Stimulated activated CD4-positive, alpha-beta T cell treated with anti-CD3 and anti-CD28 coated beads, Interleukin-12 subunit alpha, Interleukin-12 subunit beta, amount 100 ng/mL, for 48 hours (primary cell): ENCODE results near the gene COLQ.

Experiments used
- DNase-seq, 3 donors: peaks; one replicate each; pipeline ENCODE4 v3.0.0-alpha.2; 2020; ENCODE audit warnings: low read depth in 2 of 3, low spot score in 1 of 3

The COLQ gene

GRCh38 chr3:15520804-15521572 lies 518 bp downstream of the COLQ start:
- no peak for DNase-seq

GRCh38 chr3:15520185-15520584 lies 1.3 kb downstream of the COLQ start:
- no peak for DNase-seq

GRCh38 chr3:15519096-15519495 lies 2.4 kb downstream of the COLQ start:
- no peak for DNase-seq

- no peak for DNase-seq
These were observed 6.7 kb downstream of the COLQ start for GRCh38 chr3:15514663-15515340.

- DNase-seq: no peak
These were observed 7.5 kb downstream of the COLQ start for GRCh38 chr3:15513810-15514662.

GRCh38 chr3:15513116-15513515 lies 8.4 kb downstream of the COLQ start:
- DNase-seq: no peak

GRCh38 chr3:15512166-15512565 lies 9.3 kb downstream of the COLQ start:
- no peak for DNase-seq

GRCh38 chr3:15511156-15511555 lies 10.3 kb downstream of the COLQ start:
- DNase-seq: no peak

- no peak for DNase-seq
These were observed 11.0 kb downstream of the COLQ start for GRCh38 chr3:15510493-15510892.

- no peak for DNase-seq
These were observed 14.9 kb downstream of the COLQ start for GRCh38 chr3:15506571-15506970.

GRCh38 chr3:15505479-15506165 lies 15.9 kb downstream of the COLQ start:
- no peak for DNase-seq

- DNase-seq: no peak
These were observed 18.9 kb downstream of the COLQ start for GRCh38 chr3:15502616-15503015.

- DNase-seq: no peak
These were observed 20.4 kb downstream of the COLQ start for GRCh38 chr3:15501126-15501525.

GRCh38 chr3:15500107-15500724 lies 21.3 kb downstream of the COLQ start:
- peak in 1 of 3 donors; percentile 20 for DNase-seq

- no peak for DNase-seq
These were observed 22.0 kb downstream of the COLQ start for GRCh38 chr3:15499536-15499935.

- no peak for DNase-seq
These were observed 22.9 kb downstream of the COLQ start for GRCh38 chr3:15498431-15499214.

- DNase-seq: no peak
These were observed 23.5 kb downstream of the COLQ start for GRCh38 chr3:15497964-15498363.

- DNase-seq: no peak
These were observed 25.2 kb downstream of the COLQ start for GRCh38 chr3:15496341-15496664.

GRCh38 chr3:15495461-15496340 lies 25.8 kb downstream of the COLQ start:
- DNase-seq: no peak
